HG02973 (cell line): Measurements from ENCODE around the gene FCGBP.
"Not testable (repeated sequence)": the region's sequence is repeated elsewhere in the genome, so short reads cannot be mapped to it uniquely, and the experiment has no call there.

ENCODE experiments used
- ATAC-seq: cut with Tn5 transposase; IDR thresholded peaks from one replicate; pipeline ENCODE4 v1.9.1; 2021; ENCODE audit warnings: moderate library complexity; ENCODE audit not compliant: unreplicated experiment

FCGBP gene

GRCh38 chr19:39919976-39920375 is 14.5 kb downstream of the FCGBP start:
- ATAC-seq: no peak

DNA sequence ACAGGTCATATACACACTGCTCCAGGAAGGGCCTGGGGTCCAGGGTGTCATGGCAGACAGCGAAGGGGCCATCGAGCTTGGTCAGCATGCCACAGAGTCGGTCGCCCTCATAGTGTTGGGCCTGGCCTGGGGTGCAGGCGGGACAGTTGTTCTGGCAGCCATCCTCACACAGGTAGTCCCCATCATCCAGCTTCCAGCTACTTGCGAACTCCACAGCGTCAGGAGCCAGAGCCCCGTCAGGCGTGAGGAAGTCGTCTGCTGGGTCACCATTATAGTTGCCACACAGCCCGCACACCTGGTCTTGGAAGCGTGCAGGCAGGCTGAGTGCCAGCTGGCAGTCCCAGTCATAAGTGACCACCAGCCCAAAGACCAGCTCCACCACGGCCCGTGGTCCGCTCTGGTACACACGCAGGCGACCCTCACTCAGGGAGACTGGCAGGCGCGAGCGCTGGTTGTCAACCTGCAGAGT is 16.2 kb downstream of the FCGBP start:
- ATAC-seq: no peak

DNA sequence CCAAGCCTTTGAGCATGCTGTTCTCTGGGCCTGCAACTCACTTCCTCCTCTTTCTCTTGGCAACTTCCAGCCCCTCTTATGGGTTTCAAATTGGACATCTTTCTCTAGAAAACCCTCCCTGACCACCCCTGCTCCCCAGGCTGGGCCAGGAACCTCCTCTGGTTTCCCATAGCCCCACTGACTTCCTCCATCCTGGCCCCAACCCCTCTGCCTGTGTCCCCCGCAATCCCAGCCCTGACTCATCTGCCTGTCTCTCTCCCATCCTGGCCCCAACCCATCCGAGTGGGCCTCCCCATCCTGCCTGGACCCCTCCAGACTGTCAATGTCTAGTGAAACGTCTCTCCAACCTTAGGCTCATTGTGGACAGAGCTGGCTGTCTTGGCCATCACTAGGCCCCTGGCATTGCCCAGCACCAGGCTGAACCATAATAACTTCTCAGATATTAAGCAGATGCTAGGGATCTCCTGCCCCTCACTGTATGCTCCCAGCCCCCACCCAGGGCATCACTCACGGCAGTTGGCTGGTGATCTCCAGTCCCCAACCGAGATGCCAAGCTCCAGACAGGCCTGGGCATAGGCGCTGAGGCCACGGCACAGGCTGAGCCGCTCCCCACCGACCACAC is 16.8 kb downstream of the FCGBP start:
- ATAC-seq: no peak

DNA sequence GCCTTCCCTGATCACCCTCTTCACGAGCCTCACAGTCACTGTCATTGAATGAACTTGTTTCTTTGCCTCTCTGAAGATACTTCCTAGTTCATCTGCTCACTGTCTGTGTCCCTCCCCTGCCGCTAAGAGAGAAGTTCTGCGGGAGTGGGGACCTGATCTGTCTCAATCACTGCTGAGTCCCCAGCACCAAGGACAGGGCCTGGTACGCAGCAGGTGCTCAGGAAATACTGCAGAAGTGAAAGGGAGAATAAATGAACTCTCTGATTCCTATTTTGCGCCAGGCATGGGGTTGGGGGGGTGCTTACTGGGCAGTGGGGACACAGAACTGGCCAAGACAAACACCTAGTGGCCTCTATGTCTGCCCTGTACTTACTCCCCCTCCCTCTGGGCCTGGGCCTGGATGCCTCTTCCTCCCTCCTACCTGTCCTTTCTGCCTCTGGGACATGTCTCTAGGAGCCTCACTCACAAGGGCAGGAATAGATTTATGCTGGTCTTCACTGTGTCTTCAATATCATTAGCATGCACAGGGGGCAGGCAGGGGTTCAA is 17.5 kb downstream of the FCGBP start:
- no peak for ATAC-seq

- no peak for ATAC-seq
Measured at GRCh38 chr19:39916236-39916635, 18.2 kb downstream of the FCGBP start.

- no peak for ATAC-seq
Measured at GRCh38 chr19:39915848-39916215, 18.6 kb downstream of the FCGBP start.

DNA sequence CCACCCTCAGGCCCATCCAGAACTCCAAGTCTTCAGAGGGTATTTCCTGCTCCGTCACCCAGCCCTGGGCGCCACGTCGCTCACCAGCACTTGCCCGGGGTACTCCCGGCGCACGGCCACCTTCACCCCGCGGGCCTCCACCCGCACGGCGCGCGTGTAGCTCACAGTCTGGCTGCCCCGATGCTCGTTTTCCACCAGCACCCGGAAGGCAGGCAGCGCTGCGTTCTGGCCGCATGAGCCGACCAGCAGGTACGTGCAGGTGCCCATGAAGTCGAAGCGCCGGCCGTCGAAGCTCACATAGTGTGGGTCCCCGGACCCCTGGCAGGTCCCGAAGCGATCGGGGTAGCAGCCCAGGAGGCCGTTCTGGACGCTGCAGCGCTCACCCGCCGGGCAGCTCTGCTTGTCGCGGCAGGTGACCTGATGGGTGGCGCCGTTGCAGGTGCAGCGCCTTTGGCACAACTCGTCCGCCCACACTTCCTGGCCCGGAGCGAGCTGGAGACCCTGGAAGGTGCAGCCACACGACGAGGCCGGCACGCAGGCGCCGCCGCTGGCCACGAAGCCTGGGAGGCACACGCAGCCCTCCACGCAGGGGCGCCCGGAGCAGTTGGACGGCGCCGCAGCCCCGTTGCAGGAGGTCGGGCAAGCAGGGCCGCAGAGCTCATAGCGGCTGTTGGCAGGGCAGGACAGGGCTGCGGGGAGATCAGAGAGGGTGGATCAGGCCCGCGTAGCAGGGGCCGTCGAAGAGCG is 19.2 kb downstream of the FCGBP start:
- no peak for ATAC-seq

- no peak for ATAC-seq
Measured at GRCh38 chr19:39913682-39914333, 20.6 kb downstream of the FCGBP start.

- ATAC-seq: no peak
Measured at GRCh38 chr19:39908803-39909202, 25.6 kb downstream of the FCGBP start.

DNA sequence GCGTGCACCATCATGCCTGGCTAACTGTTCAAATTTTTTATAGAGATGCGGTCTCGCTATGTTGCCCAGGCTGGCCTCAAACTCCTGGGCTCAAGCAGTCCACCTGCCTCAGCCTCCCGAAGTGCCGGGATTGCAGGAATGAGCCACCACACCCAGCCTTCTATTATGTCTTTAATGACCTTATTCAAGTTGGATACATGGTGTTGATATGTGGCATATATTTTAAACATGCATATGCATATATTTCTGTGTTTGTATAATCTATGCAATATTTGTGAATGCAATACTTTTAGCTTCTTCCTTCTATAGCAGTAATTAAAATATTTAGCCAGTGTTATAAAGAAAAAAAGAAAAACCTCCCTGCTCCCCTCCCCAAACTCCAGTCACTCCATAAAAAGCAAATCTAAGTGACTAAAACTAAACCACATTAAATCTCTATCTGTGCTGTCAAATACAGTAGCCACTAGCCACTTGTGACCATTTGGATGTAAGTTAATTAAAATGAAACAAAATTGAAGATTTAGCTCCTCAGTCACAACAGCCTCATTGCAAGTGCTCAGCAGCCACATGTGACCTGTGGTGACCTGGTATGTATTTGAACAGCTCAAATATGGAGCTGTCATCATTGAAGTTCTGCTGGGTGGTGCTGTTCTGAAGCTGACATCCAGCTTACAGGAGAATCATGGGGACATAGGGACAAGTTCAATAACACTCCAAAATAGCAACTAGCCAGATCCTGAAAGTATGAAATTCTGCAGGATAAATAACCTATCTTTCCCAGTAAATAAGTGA is 27.4 kb downstream of the FCGBP start:
- ATAC-seq: no peak

DNA sequence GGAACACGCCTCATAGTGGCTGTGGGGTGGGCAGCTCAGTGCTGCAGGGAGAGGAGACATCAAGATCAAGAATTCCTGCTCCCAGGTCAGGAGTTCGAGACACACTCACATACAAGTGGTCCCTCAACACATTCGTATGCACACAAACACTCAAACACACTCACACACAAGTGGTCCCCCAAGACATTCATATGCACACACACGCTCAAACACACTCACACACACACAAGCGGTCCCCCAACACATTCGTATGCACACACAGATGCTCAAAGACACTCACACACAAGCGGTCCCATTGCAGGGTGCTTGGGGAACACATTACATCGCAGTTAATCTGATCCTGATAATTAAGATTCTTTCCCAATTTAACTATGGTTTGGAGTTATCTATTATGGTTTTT is 28.2 kb downstream of the FCGBP start:
- no peak for ATAC-seq

- ATAC-seq: not testable (repeated sequence)
Measured at GRCh38 chr19:39903486-39904091, 30.8 kb downstream of the FCGBP start.

- not testable (repeated sequence) for ATAC-seq
Measured at GRCh38 chr19:39902326-39902725, 32.1 kb downstream of the FCGBP start.

GRCh38 chr19:39901681-39902080 is 32.8 kb downstream of the FCGBP start:
- ATAC-seq: not testable (repeated sequence)

GRCh38 chr19:39898858-39899257 is 35.6 kb downstream of the FCGBP start:
- ATAC-seq: not testable (repeated sequence)

GRCh38 chr19:39897511-39898245 is 36.8 kb downstream of the FCGBP start:
- ATAC-seq: not testable (repeated sequence)

GRCh38 chr19:39895096-39895495 is 39.3 kb downstream of the FCGBP start:
- ATAC-seq: not testable (repeated sequence)

- ATAC-seq: not testable (repeated sequence)
Measured at GRCh38 chr19:39894236-39894606, 40.2 kb downstream of the FCGBP start.

DNA sequence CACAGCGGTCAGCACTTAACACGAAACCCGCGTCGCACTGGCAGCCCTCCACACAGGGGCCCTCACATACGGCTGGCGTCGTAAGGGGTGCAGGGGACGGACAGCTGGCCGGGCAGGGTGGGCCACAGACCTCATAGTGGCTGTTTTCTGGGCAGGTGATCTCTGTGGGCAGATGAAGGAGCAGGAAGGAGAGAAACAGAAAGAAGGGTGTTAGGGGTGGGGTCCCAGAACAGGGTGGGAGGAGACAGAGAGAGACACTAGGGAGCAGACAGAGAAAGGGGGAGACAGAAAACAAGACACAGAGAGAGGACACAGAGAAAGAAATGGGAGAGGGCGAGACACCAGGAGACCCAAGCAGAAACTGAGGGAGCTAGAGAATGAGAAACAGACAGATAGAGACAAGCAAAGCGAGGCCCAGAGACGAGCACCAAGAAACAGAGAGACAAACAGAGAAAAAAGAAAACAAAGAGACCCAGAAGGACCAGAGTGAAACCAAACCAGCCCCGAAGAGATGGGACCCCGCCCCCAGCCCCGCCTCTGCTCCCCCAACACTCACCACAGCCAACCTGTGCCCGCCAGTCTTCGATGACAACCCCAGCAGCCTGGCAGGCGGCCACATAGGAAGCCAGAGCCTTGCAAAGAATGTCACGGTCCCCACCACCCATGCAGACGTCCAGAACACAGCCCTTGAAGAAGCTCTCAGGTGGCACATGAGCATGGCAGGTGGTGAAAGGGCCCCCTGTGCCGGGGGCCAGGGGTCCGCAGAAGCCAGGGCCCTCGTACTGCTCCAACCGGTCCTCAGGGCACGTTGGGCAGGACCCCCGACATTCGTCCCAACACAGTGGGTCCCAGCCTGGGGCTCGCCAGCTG is 40.8 kb downstream of the FCGBP start:
- not testable (repeated sequence) for ATAC-seq
